ENCODE results near the gene THAP4.
A peak's percentile ranks its signal among the peaks of the same experiment; 100 is the strongest.

The THAP4 gene

DNA sequence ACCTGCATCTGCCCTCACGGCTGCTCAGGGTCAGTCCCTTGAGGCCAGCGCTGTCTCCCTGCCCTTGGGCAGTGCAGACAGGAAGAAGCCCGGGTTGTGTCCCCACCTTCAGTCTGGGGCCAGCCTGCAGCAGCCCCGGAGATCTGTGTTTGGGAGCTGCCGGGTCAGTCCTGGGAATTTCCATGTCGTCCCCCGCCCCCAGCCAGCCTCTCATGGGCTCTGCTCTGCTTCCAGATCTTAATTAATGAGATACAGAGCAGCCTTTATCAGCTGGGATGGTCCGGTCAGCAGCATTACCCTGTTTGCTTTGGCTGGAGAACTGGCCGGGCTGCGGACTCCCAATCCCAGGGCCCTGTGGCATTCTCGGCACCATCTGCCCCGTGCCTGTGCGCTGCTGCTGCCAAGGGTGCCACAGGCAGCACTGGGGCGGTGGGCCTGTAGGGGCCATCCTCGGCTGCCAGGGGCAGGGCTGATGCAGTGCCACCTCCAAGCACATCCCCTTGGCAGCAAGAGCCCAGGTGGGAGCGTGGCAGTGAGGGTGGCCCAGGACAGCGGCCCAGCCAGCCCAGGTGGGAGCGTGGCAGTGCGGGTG lies 76.0 kb downstream of the THAP4 start:
- peak overlapping the region; percentile 97 for H3K27ac ChIP-seq
- TF ChIP-seq, protein P1, sequence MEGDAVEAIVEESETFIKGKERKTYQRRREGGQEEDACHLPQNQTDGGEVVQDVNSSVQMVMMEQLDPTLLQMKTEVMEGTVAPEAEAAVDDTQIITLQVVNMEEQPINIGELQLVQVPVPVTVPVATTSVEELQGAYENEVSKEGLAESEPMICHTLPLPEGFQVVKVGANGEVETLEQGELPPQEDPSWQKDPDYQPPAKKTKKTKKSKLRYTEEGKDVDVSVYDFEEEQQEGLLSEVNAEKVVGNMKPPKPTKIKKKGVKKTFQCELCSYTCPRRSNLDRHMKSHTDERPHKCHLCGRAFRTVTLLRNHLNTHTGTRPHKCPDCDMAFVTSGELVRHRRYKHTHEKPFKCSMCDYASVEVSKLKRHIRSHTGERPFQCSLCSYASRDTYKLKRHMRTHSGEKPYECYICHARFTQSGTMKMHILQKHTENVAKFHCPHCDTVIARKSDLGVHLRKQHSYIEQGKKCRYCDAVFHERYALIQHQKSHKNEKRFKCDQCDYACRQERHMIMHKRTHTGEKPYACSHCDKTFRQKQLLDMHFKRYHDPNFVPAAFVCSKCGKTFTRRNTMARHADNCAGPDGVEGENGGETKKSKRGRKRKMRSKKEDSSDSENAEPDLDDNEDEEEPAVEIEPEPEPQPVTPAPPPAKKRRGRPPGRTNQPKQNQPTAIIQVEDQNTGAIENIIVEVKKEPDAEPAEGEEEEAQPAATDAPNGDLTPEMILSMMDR (conservative IDR thresholded peaks at IDR 0.05): no peak

DNA sequence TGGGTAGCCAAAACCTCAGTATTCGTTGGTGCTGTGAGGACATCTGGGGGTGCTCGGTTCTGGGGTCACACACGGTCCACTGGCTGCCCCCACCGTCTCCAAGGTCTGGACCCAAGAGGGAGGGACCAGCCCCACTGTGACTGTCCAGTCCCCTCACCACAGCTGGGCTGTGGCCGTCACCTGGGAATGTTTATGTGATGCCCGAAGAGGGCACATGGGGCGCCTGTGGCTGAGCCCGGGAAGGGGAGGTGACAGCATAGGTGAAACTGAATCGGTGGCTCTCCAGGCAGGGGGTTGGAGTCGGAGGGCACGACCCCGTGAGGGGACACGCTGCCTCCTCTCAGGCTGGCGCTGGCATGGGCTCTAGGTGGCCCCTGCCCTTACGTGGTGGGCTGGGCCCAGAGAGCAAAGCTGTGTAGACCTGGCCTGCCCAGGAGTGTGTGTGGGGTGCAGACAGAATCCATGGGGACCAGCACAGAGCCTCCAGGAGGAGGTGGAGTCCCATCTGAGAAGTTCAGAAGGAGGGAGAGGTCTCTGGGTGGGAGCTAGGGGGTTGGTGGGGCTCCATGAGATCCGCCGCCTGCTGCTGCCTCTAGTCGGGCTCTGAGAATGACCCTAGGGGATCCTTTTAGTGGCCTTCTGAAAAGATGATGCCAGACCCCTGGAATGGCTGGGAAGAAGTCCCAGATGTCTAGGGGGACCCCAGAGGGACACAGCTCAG lies 76.6 kb downstream of the THAP4 start:
- H3K27ac ChIP-seq: peak overlapping the region; percentile 97
- TF ChIP-seq, protein P1 (conservative IDR thresholded peaks at IDR 0.05): no peak

DNA sequence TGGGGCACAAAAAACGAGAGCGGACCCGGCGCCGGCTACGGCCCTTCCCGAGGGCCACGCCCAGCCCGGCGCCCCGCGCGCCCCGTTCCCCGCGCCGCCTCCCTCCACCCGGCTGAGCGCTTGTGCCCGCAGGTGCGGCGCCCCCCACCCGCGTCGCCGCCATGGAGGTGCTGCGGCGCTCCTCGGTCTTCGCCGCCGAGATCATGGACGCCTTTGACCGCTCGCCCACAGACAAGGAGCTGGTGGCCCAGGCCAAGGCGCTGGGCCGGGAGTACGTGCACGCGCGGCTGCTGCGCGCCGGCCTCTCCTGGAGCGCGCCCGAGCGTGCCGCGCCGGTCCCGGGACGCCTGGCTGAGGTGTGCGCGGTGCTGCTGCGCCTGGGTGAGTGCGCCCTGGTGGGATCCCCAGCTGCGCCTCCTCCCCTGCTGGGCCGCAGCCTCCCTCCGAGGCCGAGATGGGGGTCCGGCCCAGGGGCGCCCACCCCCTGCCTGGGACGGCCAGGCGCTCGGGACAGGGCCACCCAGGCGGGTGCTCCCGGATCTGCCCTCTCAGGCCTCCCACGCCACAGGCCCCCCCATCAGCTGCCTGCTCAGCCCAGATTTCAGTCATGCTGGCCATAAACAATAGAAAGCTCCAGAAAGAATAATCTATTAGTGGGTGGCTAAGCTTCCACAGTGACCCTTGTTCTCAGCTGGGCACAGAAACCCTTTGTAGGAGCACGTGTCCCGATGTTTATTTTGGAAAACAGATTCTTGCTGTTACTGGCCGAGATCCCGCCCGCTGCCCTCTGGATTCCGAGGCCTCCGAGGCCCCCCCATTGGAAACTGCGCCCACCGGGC lies 77.4 kb downstream of the THAP4 start:
- H3K27ac ChIP-seq: peak overlapping the region; percentile 97

DNA sequence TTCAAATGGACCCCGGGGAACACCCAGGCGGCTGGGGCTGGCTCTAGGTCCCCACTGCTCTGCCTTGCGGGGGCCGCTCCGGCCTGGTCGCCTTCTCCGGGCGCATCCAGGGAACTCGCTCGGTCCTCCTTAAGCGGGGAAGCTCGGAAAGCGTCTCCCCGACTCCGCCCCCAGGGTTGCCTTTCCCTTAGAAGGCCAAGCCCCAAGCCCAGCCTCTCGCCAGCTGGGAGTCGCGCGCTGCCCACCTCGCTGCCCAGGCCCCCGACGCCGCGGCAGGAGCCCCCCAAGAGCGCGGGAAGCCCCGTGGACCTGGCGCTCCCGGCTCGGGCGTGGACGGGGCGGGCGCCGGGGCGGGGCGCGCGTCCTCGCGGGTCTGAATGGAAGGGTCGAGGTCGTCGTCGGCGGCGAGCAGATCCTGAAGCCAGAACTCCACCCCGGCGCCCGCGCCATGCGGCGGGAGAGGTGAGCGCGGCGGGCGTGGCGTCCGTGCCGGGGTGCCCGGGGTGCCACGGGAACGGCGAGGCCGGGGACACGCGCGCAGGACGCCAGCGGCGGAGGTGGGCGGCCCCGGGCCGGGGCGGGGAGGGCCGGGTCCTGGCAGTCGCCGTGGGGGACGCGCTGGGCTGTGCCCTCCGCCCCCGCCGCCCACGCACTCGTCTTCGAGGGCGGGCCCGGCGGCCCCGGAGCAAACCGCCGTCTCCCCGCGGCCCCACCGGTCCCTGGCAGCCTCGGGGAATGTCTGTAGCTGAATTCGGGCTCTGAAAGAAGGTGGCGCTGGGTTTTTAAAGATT lies 78.2 kb downstream of the THAP4 start, which contains the start of gene BOK:
Gene BOK, plus strand, starts transcription at position 214 of the 791 bp plus-strand sequence. CDS start 739 bp downstream, outside the sequence.
- peak within 1 kb of the TSS; percentile 97 for H3K27ac ChIP-seq
- TF ChIP-seq, protein P1 (conservative IDR thresholded peaks at IDR 0.05): no peak

More for the DNA sequence above, 77.4 kb downstream of the THAP4 start:
- TF ChIP-seq, protein P1 (conservative IDR thresholded peaks at IDR 0.05): no peak

- TF ChIP-seq, protein P1 (conservative IDR thresholded peaks at IDR 0.05): no peak
- H3K27ac ChIP-seq: no peak overlapping the region
Observed at GRCh38 chr2:241556746-241557145, 80.2 kb downstream of the THAP4 start.

GRCh38 chr2:241555711-241556110 lies 81.2 kb downstream of the THAP4 start:
- TF ChIP-seq, protein P1 (conservative IDR thresholded peaks at IDR 0.05): no peak
- no peak overlapping the region for H3K27ac ChIP-seq

All from VCaP (cell line).